A549 treated with GW870086 at 1 μM for 4 hours (cell line): ENCODE results near the gene PIKFYVE. TPM values are rescaled to one million over a fixed set of nuclear protein-coding genes. Genes with fewer than 3 reads are reported as not detected.

Experiments
- total RNA-seq: library from RNA; stranded (reverse); fragments of 200-300 nt; extraction: Qiagen RNA extraction; gene quantifications from 5 replicates; pipeline ENCODE4 v1.2.3, GENCODE V29; 2022; ENCODE audit warnings: low read depth

The PIKFYVE gene
- total RNA-seq = 3.6 to 8.5 TPM (median 6.5 TPM) in 5 replicates

GRCh38 chr2:208265801-208266552, at the start of gene PIKFYVE:
Gene PIKFYVE, plus strand, starts transcription at chr2:208266255. Its CDS starts 5,265 bp downstream, at chr2:208271520.

GRCh38 chr2:208254871-208255556, 11.0 kb upstream of the PIKFYVE start, which contains the start of gene IDH1:
Gene IDH1, minus strand, starts transcription at chr2:208255071. Its CDS starts 3,520 bp downstream, at chr2:208251551.

GRCh38 chr2:208406474-208407451, 140.7 kb downstream of the PIKFYVE start, which contains the start of gene PTH2R:
Gene PTH2R, plus strand, starts transcription at chr2:208406792. Its CDS starts 252 bp downstream, at chr2:208407044.

Other genes with a start within 250 kb of the PIKFYVE start
- 1.6 to 2.8 TPM (median 2.6 TPM) in 5 replicates for gene PLEKHM3, start 240.7 kb upstream of the PIKFYVE start, total RNA-seq
- not detected in 5 replicates for gene CRYGD, start 141.7 kb upstream of the PIKFYVE start, total RNA-seq
- gene CRYGC, start 136.4 kb upstream of the PIKFYVE start, total RNA-seq = not detected in 5 replicates
- not detected in 5 replicates for gene CRYGB, start 120.1 kb upstream of the PIKFYVE start, total RNA-seq
- gene CRYGA, start 102.7 kb upstream of the PIKFYVE start, total RNA-seq = not detected in 5 replicates
- not detected in 5 replicates for gene C2orf80, start 76.2 kb upstream of the PIKFYVE start, total RNA-seq
- gene IDH1, start 11.2 kb upstream of the PIKFYVE start, total RNA-seq = 77.0 to 94.7 TPM (median 92.1 TPM) in 5 replicates
- not detected in 5 replicates for gene PTH2R, start 140.5 kb downstream of the PIKFYVE start, total RNA-seq